ENCODE data around the gene TBCK. TPM values are rescaled to one million over a fixed set of nuclear protein-coding genes. Genes with fewer than 3 reads are reported as not detected.
A peak's percentile ranks its signal among the peaks of the same experiment; 100 is the strongest.

Gene TBCK
- total and polyA plus RNA-seq, 2 donors (not counting 3 experiments of a cell fraction or from before 2014, with no cell fraction given), result 18.2 to 38.6 TPM

GRCh38 chr4:106364282-106364681 lies 48.3 kb upstream of the TBCK start:
- H3K9me1 ChIP-seq (replicated peaks; ENCODE audit: control insufficient read depth, extremely low read depth, insufficient read depth, low read length), result no peaks in the 10 kb centered on the region
- TF ChIP-seq MAX (IDR thresholded peaks at IDR 0.05; ENCODE audit: insufficient read depth, insufficient read length), result no peak
- no peak for TF ChIP-seq FOS (IDR thresholded peaks at IDR 0.05; ENCODE audit: borderline replicate concordance, insufficient read depth, low read length)
- TF ChIP-seq GATA2 (IDR thresholded peaks at IDR 0.05; ENCODE audit: insufficient read depth, insufficient read length, low read depth, low read length), result no peak
- TF ChIP-seq CTCF (IDR thresholded peaks at IDR 0.05; ENCODE audit: extremely low read depth in 1 of 2, insufficient read depth in 1 of 2, low read depth in 1 of 2, low read length in 2 of 2), result no peak
- TF ChIP-seq POLR2A (IDR thresholded peaks at IDR 0.05; ENCODE audit: low read depth, low read length), result no peak
- no peak for TF ChIP-seq MYC (IDR thresholded peaks at IDR 0.05; ENCODE audit: low read depth, low read length)
- TF ChIP-seq JUN (IDR thresholded peaks at IDR 0.05; ENCODE audit: borderline replicate concordance, insufficient read depth, insufficient read length, low read depth), result no peak
- TF ChIP-seq POLR2AphosphoS5 (IDR thresholded peaks at IDR 0.05; ENCODE audit: insufficient read depth, low read depth, low read length), result no peak
- no peak for TF ChIP-seq EZH2 (IDR thresholded peaks at IDR 0.05; ENCODE audit: borderline replicate concordance, low read depth, low read length, severe bottlenecking)
- peaks cover 14% of the 10 kb centered on the region for H3K4me1 ChIP-seq (ENCODE audit: control insufficient read depth, extremely low read depth, insufficient read depth, low read length)
- no peak overlapping the region for H3K4me2 ChIP-seq (ENCODE audit: insufficient read depth, low read length)
- H3K27me3 ChIP-seq (ENCODE audit: control insufficient read depth in 2 of 2, insufficient read depth in 2 of 2, low read length in 2 of 2), result peaks cover 0 to 2% of the 10 kb centered on the region in 2 experiments
- no peaks in the 10 kb centered on the region for H4K20me1 ChIP-seq (replicated peaks; ENCODE audit: control insufficient read depth, extremely low read depth, insufficient read depth, low read length)
- no peak overlapping the region for H3K9ac ChIP-seq (replicated peaks; ENCODE audit: extremely low read depth, insufficient read depth, low read length)
- H3K36me3 ChIP-seq (ENCODE audit: control insufficient read depth in 2 of 2, extremely low read depth in 1 of 2, insufficient read depth in 2 of 2, low read length in 2 of 2), result no peaks in the 10 kb centered on the region
- FAIRE-seq (peak; percentile 67), DNase-seq (ENCODE audit: low read depth, low spot score) (no peak)
- H3K27ac ChIP-seq (ENCODE audit: insufficient read depth, low read depth, low read length), result no peak overlapping the region
- dilution Hi-C loops (cut with MboI; ENCODE audit: extremely low pct_ligation_motif_present, low sequenced_read_pairs), result no loop called here
- no peak overlapping the region for H2AFZ ChIP-seq (ENCODE audit: low read depth, low read length)
- H3K9me3 ChIP-seq (replicated peaks; ENCODE audit: control insufficient read depth, insufficient read depth, low read length), result no peaks in the 10 kb centered on the region
- ChIA-PET POLR2A (no interaction called here), CTCF (interaction anchor here (1.1 to 3.3 kb wide), 5 partner anchors 10 to 454 kb away, joined by 3 to 37 read pairs (median 12); no protein-coding TSS in a partner anchor)
- no TSS peak for BruUV-seq (replicated peaks)
- intact Hi-C loops (cut with micrococcal nuclease), result no loop called here
- no peaks in the 10 kb centered on the region for H3K79me2 ChIP-seq (ENCODE audit: control insufficient read depth, insufficient read depth, low read length)
- no peak overlapping the region for H3K4me3 ChIP-seq (replicated peaks in 1 of 3; ENCODE audit: insufficient read depth in 1 of 3, low read depth in 1 of 3, low read length in 3 of 3)
